Measurements from ENCODE around the gene ACACA.
"Not testable (repeated sequence)": the region's sequence is repeated elsewhere in the genome, so short reads cannot be mapped to it uniquely, and the experiment has no call there.

ACACA gene

DNA sequence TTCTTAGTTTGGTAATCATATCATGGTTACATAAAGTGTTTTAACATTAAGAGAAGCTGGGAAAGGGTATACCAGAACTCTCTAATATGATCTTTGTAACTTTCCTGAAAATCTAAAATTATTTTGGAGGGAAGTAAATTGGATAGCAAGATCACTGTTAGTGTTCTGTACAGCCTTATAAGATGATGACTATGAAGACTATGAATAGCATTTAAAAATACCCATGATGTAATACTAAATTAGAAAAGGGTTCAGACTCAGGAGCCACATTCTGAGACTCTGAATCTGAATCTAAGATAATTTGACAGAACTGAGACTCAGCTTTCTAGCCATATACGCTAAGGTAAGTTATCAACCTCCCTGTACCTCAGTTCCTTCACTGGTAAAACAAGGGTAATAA lies 238.9 kb downstream of the ACACA start:
- DNase-seq = no peak

DNA sequence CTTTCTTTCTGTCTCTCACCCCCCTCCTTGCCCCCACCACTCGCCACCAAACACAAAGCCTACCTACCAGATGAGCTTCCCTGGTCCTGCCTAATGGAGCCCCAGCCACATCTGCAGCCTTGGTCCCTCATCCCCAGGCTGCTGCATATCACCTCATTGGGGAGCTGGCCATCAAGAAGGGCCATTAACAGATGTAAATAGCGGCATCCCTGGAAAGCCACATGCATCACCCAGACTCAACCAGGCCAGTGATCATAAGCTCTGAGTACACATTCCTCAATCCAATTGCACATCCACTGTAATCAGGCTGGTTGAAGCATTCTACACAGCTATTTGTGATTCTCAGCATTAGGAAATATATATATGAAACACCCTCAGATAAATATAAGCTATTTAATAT lies 242.6 kb downstream of the ACACA start:
- DNase-seq = no peak

DNA sequence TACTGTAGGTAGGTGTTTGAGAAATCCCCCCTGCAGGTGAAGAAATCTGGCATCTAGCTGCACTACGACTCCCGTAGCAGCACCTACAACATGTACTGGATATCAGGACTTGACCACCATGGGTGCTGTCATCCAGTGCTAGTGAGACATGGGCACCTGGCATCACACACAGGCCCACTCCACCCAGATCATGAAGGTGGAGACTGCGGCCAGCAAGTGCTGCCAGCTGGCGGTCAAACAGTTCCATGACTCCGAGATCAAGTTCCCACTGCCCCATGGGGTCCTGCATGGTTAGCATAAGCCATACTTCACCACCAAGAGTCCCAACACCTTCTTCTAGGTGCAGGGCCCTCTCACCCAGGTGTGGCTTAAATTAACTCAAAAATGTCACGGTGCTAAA lies 243.8 kb downstream of the ACACA start:
- no peak for DNase-seq

DNA sequence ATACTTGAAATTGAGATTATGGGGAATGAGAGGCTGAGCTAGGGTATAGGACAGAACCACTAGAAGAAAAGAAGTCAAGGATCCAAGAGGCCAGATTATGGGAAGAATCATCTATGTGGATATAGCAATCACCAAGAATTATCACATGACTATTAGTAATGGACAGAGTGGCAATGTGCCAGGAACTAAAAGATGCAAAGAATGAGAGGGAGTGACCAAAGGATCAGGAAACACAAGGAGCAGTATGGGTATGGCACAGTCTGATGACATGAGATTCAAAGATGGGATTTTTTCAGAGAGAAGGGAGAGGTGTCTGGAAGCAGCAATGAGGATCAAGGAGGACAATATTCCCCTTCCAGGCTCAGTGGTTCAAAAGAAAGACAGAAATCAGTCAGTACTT lies 245.7 kb downstream of the ACACA start:
- DNase-seq = peak; percentile 50

DNA sequence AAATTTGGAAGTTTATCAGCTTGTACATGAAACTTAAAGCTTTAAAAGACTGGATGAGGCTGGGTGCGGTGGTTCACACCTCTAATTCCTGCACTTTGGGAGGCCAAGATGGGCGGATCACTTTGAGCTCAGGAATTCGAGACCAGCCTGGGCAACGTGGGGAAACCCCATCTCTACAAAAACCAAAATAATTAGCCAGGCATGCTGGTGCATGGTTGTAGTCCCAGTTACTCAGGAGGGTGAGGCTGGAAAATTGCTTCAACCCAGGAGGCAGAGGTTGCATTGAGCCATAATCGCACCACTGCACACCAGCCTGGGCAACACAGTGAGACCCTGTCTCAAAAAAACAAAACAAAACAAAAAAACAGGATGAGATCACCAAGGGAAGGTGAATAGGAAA lies 248.3 kb downstream of the ACACA start:
- no peak for DNase-seq

DNA sequence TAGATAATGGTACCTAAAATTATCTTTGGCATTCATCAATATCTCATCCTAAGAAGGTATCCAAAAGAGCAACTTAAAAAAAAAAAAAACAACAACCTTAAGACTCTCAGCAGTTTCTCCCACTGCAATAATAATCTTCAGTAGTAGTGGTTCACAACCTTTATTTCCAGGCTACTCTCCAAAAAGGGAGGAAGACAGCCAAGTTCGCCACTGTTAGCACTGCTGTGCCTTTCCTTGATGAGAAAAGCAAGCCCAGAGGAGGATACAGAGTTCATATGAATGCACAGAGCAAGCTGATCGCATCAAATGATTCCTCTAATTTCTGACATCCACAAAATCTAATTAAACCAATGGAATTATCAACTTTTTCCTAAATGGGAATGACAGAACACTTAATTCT lies 258.5 kb downstream of the ACACA start:
- DNase-seq = no peak

DNA sequence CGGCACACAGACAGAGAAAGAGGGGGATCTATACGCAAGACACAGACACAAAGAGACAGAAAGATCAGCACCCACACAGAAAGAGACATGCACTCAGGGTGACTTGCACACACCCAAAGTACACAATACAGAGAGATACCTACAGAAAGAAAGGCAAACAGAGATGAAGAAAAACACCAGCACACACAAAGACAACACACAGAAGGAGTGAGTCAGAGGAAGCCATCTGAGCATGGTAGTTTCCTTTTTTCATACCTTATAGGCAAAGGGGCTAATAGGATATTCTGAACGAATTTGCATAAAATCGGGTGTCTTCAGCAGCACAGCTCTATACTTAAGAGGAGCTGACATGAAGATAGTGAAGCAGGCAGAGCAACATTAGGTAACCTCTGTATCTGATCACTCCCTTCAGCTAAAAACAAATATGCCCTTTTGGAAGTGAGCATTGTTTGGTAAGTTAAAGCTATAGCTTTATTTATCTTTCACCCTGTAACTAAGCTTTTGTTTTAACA lies 259.3 kb downstream of the ACACA start:
- DNase-seq = no peak

DNA sequence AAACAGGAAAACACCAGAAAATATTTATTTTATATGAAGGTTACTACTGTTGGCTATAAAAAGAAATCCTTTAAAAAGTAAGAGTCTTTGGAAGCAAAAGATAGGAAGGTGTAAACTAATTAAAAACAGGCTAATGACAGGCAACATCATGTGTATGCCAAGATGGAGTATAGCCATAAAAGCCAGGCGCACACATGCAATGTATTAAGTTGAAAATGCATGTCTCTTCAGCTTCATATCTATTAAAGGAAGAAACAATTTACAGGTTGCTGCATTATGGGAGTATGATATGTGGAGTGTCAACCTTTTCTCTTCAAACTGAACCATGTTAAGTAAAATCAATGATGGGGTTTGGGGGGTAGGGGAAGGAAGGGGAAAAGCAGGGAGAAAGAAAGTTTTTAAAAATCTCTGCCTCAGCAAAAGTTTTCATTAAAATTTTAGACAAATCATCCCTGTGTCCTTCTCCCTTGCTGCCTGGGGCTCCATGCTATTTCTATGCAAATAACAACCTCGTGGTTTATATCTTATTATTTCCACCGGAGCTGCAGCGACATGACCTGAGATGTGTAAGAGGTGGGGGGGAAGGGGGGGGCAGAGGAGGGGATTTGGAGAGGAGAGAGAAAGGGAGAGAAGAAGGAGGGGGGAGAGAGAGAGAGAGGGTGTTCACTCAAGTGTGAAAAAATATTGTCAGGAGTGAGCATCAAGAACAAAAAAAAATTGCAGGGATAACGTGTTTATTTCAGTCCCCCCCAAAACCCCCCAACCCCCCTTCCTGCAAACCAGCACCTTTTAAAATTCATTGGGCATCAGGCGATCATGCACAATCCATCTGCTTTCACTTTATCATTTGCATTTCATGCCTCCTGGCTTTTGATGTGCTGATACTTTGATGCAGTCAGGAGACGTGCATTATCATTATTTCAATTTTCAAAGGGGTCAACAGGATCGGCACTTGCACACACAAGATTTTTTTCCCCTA lies 260.3 kb downstream of the ACACA start:
- no peak for DNase-seq

DNA sequence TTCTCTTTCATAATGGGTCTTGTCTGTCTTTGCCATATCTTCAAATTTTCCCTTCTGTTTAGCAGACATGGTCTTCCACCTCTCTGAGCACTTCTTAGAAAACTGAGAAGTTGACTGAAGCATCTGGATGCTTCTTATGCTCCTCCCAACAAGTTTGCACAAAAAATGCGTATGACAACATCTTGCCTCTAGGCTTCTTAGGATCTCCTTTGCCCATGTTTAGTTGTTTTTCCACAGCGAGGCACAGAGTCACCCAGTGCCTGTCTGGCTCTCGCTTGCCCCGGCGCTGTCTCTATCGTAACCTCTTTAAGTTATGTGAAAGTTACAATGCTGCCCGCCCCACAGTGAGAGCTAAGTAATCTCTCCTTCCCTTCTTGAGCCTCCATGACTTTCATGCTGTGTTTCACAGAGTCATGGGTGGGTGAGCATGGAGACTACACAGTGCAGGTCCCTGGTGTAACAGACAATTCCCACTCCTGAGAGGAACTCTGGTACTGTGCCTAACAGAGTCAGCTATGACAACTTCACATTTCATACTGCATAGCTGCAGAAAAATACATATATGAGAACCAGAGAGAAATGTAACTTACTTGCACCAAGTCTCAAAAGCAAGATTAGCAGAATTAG lies 262.4 kb downstream of the ACACA start:
- no peak for DNase-seq

DNA sequence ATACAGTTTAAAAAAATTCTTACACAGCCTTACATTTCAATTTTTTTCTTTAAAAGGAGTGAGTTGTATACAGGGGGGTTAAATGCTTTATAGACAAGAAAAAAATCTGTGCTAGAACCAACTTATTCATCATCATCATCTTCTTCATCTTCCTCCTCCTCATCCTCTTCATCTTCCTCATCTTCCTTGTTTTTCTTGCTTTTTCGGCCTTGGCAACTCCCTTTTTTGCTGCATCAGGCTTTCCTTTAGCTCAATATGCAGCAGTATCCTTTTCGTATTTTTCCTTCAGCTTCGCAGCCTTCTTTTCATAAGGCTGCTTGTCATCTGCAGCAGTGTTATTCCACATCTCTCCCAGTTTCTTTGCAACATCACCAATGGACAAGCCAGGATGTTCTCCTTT lies 263.1 kb downstream of the ACACA start:
- DNase-seq = not testable (repeated sequence)

DNA sequence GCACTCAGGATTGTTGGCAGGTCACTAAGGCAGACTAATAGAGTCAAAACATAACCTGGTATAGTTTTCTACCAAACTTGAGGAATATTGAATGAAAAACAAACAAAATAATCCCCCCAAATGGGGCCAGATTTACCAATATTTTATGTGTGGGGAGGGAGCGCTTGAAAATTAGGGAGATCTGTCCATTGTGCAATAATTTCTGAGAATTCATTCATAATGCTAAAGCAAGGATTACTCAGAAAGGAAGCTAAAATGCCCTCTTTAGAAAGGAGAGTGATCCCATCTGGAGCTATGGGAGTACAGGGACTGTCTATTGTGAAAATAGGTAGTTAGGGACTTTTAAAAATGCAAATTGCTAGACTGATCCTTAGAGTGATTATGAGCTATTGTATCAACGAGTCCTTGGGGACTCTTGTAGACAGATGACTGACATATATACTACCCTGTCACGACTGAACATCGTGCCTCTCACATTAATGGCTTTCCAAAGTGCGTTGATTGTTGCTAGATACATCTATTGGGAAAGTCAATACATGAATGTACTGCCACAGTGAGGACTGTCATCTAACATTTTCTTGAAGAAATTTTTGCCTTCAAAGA lies 264.2 kb downstream of the ACACA start:
- DNase-seq = no peak

DNA sequence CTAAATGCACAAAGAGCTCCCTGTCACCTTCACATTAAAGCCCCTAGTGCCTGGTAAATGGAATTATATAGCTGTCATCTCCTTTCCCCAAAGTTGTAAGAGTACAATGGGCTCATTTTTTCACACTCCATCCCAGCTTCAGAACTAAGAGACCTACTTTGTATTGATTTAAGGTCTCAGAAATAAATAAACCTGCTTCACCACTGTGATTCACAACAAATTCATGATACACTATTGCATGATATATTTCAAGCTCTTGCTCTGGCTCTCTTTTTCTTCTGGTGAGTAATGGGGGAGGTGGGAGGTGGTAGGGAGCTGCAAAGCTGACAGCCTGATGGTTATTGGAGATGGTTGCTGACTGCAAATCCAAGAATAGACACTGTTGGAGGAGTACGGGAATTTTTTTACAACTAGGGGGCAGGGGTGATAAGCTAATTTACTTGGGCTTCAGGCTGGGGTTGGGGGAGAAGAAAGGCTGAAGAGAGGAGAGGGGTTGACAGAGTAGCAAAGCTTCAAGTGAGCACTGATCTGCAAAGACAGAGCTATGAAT lies 268.0 kb downstream of the ACACA start:
- DNase-seq = no peak

DNA sequence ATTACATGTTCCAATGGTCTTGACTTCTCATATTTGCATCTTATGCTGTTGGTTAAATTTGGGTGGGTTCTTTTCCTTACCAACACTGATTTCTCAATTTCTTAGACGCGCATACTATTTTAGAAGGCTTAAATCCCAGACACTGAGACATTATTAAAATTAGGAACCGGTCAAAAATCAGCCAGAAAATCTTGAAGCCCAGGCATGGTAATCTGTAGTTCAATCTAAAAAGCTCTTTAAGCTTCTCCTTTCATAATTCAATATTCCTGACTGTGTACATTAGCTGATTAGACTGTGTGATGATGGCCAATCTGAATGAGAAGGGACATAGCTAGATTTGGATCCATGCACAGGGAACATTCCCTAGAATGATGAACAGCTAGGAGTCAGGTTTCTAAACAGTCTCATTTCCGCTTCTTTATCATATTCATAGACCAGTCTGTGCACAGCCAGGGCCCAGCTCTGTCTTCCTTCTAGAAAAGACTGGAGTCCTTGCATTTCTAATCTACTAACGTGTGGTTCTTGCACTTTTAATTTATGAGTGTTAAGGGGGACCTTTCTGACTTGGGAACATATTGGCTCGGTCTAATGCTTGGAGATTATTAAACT lies 268.6 kb downstream of the ACACA start:
- no peak for DNase-seq

DNA sequence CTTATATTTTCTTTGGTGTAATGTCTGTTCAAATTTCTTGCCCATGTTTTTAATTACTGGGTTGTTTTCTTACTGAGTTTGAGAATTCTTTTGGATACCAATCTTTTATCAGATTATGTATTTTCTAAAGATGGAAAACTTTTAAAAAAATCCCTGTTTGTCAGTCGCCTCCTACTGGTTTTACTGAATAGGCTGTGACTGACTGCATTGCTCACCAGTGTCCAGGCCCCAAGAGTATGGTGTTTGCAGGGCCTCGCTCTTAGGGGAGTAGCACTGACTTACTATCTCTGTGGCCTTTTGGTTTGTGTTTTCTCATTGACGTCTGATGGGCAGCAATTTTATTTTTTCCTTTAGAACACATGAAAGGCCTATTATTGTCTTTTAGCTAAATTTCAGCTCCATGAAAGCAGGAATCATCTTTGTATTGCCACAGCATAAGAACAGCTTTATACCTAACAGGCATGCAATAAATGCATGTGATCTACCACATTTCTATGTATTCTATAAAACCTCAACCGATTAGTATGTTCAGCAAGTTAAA lies 269.5 kb downstream of the ACACA start:
- DNase-seq = no peak

DNA sequence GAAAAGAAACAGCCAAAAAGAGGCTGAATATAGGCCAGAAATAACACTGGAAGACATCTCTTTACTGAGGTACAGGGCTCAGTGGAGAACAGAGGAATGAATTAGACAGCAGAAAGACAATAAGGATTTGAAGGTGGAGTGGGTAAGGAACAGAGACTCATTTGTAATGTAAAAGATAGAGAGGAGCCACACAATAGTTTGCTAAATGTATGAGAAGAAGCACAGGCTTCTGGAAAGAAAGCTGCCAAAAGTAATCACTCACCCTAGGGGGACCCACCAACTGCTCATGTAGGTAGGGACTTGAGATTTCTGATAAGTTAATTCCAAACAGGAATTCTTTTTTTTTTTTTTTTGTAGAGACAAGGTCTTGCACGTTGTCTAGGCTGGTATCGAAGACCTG lies 271.1 kb downstream of the ACACA start:
- no peak for DNase-seq

DNA sequence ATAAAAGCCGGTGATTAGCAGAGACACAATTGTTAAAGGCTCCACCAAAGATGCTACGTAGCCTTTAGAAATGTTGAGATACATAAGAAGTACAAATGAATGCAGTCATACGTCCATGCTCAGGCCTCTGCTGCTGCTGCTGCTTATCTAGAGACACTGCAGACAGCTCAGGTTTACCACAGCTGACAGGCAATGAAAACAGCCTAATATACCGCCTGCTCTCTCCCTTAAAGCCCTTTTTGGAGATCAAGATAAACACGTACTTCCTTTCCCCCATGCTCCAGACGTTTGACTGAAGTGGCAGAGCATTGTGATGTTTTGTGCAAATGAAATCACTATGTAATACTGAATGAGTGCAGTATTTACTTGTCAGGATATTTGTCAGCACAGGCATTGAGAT lies 272.6 kb downstream of the ACACA start:
- DNase-seq = peak; percentile 8

DNA sequence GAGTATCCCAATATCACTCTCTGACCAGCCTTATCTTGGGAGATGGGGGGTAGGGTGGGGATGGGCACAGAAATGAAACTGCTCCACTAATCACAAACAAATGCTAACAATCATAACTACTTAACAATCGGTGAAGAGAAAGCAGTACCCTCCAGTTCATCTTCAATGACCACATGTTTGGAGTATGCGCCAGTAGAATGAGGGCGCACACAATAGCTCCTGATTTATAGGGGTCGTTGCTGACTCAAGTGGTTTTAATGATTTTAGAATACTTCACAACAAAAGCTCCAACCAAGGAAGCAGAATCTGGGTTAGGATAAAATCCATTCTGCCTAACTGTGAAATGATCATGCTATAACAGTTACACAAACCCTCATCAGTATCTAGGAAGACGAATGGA lies 273.5 kb downstream of the ACACA start:
- peak; percentile 64 for DNase-seq

DNA sequence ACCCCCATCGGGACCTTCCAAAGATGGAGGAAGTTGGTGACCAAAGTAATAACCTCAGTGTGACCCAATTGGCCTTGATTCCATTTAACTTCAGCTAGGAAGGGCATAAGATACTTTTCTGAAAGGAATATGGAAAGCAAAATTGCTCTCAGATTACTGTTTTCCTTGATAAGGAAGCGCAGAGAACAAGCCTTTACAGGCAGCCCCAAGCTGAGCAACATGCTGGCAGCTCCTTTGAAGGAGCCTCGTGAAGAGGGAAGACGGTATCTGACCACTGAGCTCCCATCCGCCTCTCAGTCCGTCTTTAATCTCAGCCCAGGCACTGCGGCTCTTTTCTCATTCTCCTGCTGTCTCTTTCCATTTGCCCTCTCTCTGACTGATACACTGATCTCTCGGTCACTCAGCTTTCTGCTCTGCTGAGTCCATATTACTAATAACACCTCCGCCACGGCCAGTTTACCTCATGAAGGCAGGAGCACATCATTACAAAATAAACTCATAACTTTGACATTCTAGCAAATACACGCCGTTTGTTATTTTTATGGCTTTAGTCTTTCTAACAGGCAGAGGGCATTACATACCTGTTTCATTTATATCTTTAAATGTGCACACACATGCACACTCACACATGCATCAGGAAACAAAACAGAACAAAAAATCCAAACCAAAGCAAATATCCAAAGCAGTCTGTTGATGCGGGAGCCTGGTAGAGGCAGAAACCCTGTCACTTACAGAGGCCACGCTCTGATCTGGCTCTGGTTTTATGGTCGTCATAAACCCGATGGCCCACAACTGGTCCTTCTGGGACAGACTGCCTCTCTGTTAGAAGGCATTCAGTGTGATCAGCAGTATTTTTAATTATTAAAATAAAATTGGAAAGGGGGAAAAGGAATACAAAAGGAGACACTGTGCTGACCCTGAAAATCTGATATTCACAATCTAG lies 274.7 kb downstream of the ACACA start:
- DNase-seq = no peak

DNA sequence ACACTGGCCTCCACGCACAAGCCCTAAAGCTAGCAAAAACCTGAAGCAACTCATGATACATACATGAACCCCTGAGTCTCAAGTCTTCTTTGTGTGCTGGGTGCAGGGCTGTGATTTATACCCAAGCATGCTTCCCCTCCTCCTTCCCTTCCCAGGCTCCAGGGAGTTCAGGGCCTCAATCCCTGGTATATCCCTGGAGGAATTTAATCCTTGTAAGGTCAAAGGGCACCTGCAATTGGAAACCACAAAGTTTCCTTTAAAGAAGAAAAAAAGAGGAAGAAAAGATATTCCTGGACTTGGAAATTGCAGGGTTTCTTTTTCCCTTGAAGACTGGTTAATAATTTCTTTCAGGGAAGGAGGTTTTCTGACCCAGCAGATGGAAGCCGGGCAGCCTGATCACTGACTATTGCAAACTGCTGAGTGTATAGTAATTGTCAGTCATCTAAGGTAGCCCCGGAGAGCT lies 275.6 kb downstream of the ACACA start:
- DNase-seq = peak; percentile 53

DNA sequence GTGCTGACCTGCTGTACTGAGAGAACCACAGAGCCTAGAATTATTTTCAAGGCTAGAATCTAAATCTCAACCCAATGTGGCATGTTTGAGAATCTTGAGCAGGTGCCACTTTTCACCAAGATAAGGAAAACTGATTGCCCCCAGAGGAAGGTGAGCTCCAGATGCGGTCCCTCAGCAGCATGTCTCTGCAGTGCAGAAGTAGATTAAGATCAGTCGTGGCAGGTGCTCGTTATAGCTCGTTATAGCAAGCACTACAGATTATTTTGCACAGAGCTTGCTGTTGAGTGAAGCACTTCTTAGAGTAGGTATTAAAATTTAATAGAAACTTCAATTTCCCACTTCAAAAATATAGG lies 281.8 kb downstream of the ACACA start:
- DNase-seq = no peak
